OCI-M2 (cell line): ENCODE measurements around the gene MTMR12.
"Not testable (repeated sequence)": the region's sequence is repeated elsewhere in the genome, so short reads cannot be mapped to it uniquely, and the experiment has no call there.

Experiments
- DNase-seq: peaks from one replicate; lab custom pipeline; 2025; ENCODE audit not compliant: unreplicated experiment; lab: John Stamatoyannopoulos, UW

MTMR12 gene

DNA sequence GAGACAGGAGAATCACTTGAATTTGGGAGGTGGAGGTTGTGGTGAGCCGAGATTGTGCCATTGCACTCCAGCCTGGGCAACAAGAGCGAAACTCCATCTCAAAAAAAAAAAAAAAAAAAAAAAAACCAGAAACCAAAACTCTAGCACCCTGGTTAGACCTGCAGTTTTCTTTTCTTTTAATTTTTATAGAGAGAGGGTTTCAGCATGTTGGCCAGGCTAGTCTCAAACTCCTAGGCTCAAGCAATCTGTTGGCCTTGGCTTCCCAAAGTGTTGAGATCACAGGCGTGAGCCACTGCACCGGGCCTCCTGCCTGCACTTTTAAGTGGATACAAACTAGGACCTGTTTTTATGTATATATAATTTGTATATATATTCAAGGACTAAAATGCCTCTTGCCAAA, 12.9 kb upstream of the MTMR12 start:
- no peak for DNase-seq

DNA sequence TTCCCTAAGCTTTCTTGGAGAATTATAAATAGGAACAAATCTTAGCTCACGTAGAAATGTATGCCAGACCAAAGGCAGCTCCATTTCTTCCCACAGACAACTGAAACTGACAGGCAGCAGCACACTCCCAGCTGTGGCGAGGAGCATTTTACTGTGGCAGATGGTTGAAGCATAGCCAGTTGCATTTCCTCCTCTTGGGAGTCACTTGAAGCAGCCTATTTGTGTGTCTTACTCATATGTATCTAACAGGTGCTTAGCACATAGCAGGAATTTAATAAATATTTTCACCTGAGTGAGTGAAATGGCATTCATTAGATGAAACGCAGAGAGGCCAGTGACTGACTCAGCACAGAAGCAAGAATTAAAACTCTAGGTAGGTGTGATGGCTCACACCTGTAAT, 12.3 kb upstream of the MTMR12 start:
- DNase-seq, result no peak

DNA sequence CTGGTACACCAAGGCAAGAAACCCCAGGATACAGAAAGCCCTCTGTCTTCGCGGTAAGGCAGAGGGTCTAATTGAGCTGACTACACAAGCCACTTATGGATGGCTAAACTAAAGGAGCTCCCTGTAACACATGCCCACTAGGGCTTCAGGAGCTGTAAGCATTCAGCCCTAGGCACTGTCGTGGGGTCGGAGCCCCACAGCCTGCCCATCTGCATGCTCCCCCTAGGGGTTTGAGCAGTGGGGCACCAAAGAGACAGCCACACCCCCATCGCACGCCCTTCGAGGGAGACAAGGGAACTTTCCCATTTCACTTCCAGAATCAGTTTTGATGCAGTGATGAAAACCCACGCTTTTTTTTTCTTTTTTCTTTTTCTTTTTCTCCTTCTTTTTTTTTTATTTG, 11.0 kb upstream of the MTMR12 start:
- DNase-seq, result no peak

DNA sequence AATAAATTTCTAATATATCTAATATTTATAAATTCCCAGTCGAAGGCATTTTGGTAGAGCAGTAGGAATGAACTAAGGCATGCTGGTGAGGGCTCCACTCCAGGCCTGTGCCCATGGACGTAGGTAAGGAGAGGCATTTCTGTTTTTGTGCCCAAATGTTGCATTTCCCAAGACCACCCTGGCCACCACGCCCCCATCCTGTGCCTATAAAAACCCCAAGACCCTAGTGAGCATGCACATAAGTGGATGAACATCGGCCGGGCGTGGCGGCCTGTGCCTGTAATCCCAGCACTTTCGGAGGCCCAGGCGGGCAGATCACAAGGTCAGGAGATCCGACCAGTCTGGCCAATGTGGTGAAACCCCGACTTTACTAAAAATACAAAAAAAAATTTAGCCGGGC, 10.1 kb upstream of the MTMR12 start:
- DNase-seq, result no peak

DNA sequence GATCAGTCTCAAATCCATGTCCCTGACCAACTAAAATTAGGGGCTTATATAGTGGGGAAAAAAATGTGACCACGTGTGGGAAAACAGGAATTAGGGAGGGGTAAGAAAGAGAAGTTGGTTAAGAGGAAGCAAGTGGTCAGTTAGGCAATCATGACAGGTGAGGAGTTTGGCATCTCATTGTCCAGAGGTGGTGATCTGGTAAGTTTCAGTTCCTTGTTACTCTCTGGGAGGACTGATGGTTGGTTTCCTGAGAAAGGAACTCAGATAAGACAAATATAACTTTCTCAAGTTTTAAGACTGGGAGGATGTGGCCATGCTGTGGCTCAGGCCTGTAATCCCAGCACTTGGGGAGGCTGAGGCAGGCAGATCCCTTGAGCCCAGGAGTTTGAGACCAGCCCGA, 9.0 kb upstream of the MTMR12 start:
- DNase-seq, result not testable (repeated sequence)

DNA sequence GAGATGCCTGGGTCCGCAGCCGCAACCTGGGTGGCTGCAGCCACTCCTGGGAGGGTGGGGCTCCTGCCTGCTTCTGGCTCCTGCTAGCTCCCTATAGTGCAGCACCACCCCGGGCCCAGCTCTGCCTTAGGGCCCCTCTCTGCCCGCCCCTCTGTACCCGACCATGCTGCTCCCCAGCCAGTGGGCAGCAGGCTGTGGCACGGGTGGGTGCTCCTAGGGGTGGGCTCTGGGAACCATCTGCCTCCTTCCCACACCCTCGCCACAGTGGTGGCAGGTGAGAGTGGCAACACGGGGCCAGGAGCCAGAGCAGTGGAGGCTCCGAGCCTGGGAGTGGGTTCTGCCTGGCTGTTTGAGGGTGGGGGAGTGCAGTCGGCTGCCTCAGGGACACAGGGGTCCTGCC, 7.8 kb upstream of the MTMR12 start:
- no peak for DNase-seq

DNA sequence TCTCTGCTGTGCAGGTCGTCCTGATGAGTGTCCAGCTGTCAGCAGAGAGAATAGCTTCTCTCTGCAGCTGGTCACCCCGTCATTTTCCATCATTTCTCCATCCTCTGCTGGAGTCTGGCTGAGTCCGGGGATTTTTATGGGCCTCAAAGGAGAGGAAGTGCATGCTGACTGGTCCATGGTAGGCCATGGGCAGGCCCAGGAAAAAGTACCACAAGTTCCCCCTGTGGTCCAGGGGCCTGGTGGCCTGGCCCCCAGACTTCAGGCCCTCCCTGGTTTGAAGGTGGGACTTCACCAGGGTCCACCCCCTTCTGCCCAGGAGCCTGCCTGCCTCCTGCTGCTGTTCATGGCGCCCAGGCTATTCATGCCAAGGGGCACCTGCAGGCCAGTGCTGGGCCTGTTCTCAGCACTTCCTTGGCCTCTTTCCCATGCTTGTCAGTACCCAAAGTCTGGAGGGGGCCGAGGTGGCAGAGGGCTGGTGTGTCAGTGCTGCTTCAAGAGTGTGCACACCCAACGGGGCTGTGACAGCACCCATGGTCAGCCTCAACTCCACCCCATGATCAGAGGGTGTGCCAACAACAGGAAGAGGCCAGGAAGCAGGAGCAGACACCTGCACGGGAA, 7.3 kb upstream of the MTMR12 start:
- no peak for DNase-seq

DNA sequence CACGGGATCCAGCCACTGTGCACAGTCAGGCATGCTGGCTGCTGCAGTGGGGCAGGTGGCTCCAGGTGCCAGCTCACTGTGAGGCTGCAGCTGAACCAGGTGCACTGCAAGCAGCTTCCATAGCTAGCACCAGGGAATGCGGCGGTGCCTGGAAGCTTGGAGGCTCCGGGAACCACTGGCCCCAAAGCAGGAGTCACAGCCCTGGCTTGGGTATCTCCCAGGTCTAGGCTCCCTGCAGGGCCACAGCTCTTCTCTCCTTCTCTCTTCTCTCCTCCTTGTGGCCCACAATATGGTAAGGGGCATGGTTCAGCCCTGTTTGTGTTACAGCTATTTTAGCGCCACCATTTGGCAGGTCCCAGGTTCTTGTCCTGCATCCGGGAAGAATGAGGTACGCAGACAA, 6.7 kb upstream of the MTMR12 start:
- no peak for DNase-seq

DNA sequence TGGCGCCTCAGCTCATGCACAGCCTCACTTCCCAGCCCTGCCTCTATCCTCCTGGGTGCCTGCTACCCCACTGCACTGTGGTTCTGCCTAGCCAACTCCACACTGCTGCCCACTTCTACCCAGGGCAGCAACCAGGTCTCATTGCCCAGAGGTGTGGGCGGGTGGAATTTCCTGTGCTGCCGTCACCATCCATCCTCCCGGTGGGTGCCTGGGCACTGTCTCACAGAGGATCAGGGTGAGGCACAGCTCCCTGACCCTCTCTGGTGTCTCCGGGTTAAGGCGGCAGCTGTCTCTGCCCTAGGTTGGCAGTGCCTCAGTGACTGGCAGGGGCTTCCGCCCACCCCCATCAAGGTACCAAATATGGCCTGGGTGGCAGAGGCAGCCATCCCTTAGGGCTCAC, 4.3 kb upstream of the MTMR12 start:
- no peak for DNase-seq

DNA sequence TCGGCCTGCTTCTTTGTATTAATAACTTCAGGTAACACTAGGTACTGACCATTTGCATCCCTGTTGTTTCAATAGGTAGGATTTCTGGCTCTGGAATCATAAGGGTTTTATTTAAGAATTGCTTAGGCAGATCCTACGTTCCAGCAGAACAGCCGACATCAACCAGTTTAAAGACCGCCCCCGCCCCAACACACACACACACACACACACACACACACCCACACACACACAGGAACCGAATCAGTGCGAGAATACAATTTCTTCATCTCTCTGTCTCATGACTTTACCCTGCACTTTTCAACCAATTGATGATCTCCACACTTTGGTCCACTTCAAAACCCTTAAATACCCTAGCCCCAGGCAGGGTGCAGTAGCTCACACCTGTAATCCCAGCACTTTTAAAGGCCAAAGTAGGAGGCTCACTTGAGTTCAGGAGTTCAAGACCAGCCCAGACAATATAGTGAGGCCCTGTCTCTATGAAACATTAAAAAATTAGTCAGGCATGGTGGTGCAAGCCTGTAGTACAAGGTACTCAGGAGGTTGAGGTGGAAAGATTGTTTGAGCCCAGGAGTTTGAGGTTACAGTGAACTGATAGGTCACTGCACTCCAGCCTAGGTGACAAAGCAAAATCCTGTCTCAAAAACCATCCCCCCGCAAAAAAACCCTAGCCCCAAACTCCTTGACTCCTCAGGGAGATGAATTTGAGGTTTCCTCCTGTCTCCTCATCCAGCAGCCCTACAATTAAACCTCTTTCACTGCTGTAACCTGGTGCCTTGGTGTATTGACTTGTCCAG, 2.7 kb upstream of the MTMR12 start:
- DNase-seq, result no peak

DNA sequence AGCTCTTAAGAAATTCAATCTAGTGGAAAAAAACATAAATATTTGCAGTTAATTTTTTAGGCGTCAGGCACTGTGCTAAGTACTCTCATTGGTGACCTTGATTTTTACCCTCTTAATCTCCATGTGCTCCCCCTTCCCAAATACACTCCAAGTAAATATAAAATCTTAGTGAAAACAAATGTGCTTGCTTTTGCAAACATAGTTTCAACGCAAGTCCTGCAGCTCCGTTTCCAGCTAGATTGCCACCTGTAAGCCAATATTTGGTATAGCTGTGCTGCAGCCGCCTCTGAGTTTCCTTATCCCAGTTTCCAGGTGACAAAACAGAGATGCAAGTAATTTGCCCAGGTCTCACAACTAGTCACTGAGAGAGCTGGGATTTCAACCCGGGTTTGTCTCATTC, 1.9 kb upstream of the MTMR12 start:
- no peak for DNase-seq

DNA sequence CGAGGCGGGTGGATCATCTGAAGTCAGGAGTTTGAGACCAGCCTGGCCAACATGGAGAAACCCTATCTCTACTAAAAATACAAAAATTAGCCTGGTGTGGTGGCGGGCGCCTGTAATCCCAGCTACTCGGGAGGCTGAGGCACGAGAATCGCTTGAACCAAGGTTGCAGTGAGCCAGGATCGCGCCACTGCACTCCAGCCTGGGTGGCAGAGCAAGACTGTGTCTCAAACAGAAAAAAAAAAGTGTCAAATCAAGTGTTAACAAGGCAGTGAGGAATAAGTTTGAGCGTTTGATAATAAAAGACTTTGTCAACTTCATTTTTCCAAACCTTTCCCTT, 1.4 kb upstream of the MTMR12 start:
- DNase-seq, result not testable (repeated sequence)

DNA sequence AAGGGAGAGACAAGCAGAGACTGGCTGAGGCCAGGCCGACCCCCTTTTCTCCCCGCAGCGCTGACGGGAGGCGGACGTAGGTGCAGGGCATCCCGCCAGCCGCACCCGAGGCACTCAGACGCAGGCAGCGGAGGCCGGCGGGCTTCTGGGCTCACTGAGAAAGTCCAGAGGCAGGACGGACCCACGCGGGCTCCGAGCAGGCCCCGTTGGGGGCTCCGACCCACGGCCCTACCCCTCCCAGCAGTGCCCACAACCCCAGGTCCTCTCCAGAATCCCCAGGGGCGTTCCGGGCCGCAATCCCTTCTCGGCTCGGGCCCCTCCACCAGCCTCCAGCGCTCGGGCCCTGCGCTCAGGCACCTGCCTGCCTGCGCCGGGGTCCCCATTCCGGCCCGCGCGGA, 543 bp downstream of the MTMR12 start:
- DNase-seq, result no peak

DNA sequence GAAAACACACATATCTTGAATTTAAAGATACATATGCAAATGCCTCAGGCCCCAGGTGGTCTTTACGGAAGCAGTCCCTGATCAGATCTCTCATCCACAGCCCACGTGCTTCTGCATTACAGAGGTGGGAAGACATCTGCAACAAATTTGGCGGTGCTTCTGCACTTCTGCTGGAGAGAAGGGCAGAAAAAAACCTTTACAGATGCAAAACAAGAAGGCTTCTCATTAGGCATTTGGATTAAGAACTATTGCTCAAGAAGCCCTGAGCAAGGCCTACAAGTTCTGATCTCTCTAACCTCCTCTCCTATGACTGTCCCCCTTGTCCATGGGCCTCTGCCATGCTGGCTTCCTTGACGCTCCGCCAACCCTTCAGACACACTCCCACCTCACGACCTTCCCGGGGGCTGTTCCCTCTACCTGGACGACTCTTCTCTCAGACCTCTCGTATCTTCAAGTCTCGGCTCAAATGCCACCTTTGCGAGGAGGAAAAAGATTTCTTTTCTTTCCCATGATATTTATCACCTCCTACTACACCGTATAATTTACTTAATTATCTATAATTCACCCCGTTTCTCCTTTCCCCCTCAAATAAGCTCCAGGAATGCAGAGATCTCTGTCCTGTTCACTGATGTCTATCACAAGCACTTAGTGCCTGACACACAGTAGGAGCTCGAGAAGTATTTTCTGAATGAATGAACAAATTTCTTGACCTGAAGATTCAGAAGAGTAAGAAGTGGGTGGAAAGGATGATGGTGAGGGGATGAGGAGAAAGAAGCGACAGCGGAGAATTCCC, 1.1 kb downstream of the MTMR12 start:
- no peak for DNase-seq

DNA sequence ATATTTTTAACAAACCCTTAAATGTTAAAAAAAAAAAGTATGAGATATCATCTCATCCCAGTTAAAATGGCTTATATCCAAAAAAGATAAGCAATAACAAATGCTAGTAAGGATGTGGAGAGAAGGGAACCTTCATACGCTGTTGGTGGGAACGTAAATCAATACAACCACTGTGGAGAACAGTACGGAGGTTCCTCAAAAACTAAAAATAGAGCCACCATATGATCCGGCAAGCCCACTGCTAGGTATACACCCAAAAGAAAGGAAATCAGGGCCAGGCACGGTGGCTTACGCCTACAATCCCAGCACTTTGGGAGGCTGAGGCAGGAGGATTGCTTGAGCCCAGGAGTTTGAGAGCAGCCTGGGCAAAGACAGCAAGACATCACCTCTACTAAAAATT, 3.0 kb downstream of the MTMR12 start:
- DNase-seq, result no peak

DNA sequence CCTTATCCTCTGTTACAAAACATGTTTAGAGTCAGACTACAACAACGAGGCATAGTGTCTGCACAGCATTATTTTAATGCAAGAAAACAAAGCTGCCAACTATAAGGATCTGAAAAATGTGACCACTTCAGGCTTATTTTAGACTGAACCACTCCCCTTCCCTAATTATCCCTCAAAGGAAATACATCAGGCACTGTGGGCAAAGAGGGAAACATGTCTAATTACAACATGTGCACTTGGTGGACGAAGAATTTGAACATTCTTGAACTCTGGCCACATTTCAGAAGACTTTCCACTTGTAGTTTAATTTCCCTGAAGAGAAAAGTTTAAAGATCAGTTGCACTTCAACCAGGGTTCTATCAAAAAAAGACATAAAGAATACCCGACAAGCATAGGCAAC, 3.8 kb downstream of the MTMR12 start:
- DNase-seq, result no peak

DNA sequence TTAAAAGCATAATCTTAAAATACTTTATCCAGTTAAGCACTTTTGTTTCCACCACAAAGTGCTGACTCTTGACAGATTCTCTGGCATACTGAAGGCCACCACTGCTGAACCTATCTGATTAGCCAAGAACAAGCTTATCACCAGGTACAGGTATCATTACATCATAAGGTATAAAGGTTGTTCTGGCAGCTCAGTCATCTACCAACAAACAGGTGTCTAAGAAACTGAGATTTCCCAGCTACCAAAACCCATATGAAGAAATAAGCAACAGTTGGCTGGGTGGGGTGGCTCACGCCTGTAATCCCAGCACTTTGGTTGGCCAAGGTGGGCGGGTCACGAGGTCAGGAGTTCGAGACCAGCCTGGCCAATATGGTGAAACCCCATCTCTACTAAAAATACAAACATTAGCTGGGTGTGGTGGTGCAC, 5.0 kb downstream of the MTMR12 start:
- no peak for DNase-seq

DNA sequence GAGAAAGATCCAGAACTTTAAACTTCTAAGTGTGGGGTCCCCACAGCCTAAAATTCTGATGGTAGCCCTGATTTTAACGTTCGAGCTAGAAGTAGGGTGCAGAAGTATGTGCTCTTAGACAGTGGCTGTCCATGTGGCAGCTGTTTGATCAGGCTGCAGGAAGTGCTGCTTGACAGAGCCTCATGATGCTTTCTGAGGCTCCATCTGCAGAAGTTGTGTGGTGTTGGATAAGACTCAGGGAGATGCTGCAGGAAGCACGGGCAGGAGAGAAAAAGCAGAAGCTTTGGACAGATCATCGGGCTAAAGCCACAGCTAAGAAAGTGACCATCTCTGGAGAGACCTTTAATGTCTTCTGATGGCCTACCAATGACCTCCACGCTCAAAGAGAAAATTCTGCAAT, 8.1 kb downstream of the MTMR12 start:
- no peak for DNase-seq

DNA sequence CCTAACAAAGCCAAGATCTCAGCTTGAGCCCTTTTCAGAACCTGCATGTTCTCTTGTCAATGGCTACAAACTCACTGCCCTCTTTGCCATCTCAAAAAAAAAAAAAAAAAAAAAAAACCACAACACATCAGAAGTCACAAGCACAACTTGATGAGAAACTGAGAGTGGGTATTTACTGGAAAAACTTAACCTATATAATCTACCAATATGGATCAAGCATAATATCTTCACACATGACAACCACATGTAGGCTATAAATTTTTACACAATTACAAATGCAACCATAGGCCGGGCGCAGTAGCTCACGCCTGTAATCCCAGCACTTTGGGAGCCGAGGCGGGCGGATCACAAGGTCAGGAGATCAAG, 9.0 kb downstream of the MTMR12 start:
- no peak for DNase-seq

DNA sequence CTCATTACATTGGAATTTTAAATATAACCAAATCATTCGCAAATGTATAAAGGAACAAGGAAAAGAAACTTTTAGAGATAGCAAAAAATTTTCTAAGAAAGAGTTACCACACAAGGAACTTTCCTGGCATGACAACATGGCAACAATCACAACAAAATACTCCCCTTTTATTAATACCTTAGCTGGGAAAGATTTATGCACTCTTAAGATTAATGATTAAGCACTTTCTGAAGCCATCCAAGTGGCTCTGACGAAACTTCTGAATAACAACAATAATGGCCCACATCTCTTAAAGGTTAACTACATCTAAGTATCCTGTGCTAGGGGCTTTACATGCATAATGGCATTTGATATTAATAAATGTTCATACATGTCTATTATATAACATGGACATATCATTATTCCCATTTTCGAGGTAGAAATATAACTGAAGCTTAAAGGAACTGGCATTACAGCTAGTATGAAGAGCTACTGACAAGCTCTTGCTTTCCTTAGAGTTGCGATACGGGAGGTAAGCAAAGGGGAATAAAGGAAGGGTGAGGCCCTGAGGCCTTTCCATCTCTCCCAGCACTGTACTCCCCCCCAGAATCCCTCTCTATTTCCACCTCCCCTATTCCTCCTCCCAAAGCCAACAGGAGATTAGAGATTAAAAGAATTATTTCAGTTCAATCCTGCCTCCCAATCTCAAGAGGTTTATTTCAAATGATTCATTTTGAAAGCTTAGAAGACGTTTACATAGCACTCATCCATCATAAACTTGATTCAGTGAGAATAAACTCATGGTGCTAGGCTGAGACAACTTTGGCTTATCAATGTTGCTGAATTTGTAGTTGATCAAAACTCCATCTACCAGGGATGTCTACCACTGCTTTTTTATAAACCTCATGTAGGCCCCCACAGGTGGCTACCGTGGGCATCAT, 9.6 kb downstream of the MTMR12 start:
- DNase-seq, result no peak

DNA sequence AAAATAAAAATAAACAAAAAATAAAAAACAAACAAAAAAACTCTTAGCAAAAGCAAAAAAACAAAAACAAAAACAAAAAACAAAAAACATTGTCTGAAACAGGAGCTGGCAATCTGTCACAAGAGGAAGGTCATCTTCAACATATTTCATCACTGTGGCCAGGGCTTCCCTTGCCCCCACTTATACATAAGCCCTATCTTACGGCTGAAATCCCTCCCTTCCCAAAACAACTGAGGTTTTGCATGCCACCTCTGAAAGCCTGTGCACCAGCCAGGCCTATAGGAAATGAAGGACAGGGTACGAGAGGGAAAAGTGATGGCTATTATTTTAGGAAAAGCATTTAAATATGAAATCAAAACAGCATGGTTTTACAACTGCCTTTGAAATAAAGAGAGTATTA, 10.8 kb downstream of the MTMR12 start:
- no peak for DNase-seq
